Stomach (tissue), 9 donors: ENCODE data around the gene ZBTB8A. TPM values are rescaled to one million over a fixed set of nuclear protein-coding genes. Genes with fewer than 3 reads are reported as not detected.
A peak's percentile ranks its signal among the peaks of the same experiment; 100 is the strongest.

ENCODE experiments used
- DNase-seq, 2 donors: peaks; one replicate each; pipeline versions ENCODE4 v3.0.0 to v3.0.0-alpha.2; 2013 to 2019
- H3K27ac ChIP-seq, 5 donors: fragments of 200-600 bp in 4 of 5; sonication (generic) in 4 of 5; one replicate each; pipeline ENCODE4 v1.5.1; 2013 to 2019; ENCODE audit warnings: mild to moderate bottlenecking in 1 of 5, moderate library complexity in 1 of 5
- H3K27me3 ChIP-seq, 3 donors: fragments of 200-600 bp; sonication (generic); one replicate each; pipeline ENCODE4 v1.5.1; 2017 to 2019; ENCODE audit warnings: mixed run types in 1 of 3
- H3K36me3 ChIP-seq, 4 donors: fragments of 200-600 bp; sonication (generic); 1 replicate in 3 of 4; 2 replicates in 1 of 4; pipeline ENCODE4 v1.5.1; 2016 to 2019
- H3K4me1 ChIP-seq, 4 donors: fragments of 200-600 bp; sonication (generic); one replicate each; pipeline ENCODE4 v1.5.1; 2016 to 2019
- H3K4me3 ChIP-seq, 4 donors: fragments of 200-600 bp; sonication (generic) in 3 of 4; one replicate each; pipeline ENCODE4 v1.5.1; 2016 to 2019; ENCODE audit warnings: mild to moderate bottlenecking in 1 of 4
- H3K9me3 ChIP-seq, 4 donors: fragments of 200-600 bp; sonication (generic); one replicate each; pipeline ENCODE4 v1.5.1; 2016 to 2019
- EP300 ChIP-seq: sonication (generic); formaldehyde crosslinking; IDR thresholded peaks from one replicate; pipeline ENCODE4 v1.6.1; 2017; ENCODE audit warnings: antibody characterized with exemption
- POLR2A ChIP-seq, 4 donors: fragments of 450-650 bp; IDR thresholded peaks; one replicate each; pipeline ENCODE4 v1.6.1; 2016; ENCODE audit warnings: antibody characterized with exemption in 4 of 4, control low read depth in 2 of 4, mild to moderate bottlenecking in 1 of 4, moderate library complexity in 1 of 4
- POLR2AphosphoS5 ChIP-seq, 3 donors: sonication (generic); formaldehyde crosslinking; IDR thresholded peaks; one replicate each; pipeline ENCODE4 v1.6.1; 2016; ENCODE audit warnings: antibody characterized with exemption in 3 of 3
- whole genome bisulfite sequencing, 5 donors: extraction: QIAGEN DNeasy Blood & Tissue Kit in 3 of 5; methylation state at CpG; one replicate each; pipeline versions ENCODE4 v1.1.5 to v1.1.7; 2013 to 2018; 5-methylcytosine and 5-hydroxymethylcytosine counted together
- intact Hi-C: fragments of 100-400 bp; cut with DNase I; formaldehyde crosslinking; loops from one replicate; pipeline ENCODE4 v1.15.1; 2023; ENCODE audit warnings: low total_unique reads
- polyA plus RNA-seq, 3 donors: library from polyadenylated mRNA; stranded (reverse); fragments of 200-250 nt; gene quantifications; one replicate each; pipeline ENCODE4 v1.2.3, GENCODE V29; 2013
- total RNA-seq, 5 donors: library from RNA; depleted of rRNA; stranded (reverse); fragments of >200 nt; gene quantifications; one replicate each; pipeline versions ENCODE4 v1.1.0 to v1.2.3, GENCODE V29; 2014 to 2016
- TF ChIP-seq, protein P1 (sequence below), 7 experiments: fragments of 450-650 bp in 4 of 7; fragments of 200-600 bp in 3 of 7; sonication (generic) in 3 of 7; IDR thresholded peaks; one replicate each; pipeline ENCODE4 v1.5.1; 2016 to 2019; ENCODE audit warnings: antibody characterized with exemption in 7 of 7, control low read depth in 2 of 7, mild to moderate bottlenecking in 1 of 7
- donor health status: healthy with polysubstance abuse.
- donor health status: Bipolar disorder and iron deficiency.
- donor health status: healthy.

Gene ZBTB8A
- total and polyA plus RNA-seq, 8 donors, result 0.58 to 23.9 (median 3.1) TPM

DNA sequence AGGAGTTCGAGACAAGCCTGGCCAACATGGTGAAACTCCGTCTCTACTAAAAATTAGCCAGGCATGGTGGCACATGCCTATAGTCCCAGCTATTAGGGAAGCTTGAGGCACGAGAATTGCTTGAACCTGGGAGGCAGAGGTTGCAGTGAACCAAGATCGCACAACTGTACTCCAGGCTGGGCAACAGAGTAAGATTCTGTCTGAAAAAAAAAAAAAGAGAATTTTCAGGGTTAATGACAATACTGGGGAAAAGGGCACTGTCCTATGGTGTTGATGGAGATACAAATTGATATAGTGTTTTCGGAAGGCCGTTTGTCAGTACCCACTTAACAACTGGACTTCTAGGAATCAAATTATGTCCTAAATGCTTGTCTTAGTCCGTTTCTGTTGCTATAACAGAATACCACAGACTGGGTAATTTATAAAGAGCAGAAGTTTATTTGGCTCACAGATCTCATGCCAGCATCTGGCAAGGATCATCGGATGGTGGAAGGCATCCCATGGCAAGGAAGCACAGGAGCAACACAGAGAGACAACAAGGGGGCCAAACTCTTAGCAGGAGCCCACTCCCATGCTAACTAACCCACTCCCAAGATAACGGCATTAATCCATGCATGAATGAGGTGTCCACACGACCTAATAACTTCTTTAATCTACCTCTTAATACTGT lies 41.3 kb downstream of the ZBTB8A start:
- intact Hi-C loops, result no loop called here
- peak in 1 of 2 donors; percentile 48 for DNase-seq
- H3K9me3 ChIP-seq, result no peaks in the 10 kb centered on the region
- TF ChIP-seq POLR2A (IDR thresholded peaks at IDR 0.05), result no peak
- no peak for TF ChIP-seq EP300
- TF ChIP-seq, protein P1, sequence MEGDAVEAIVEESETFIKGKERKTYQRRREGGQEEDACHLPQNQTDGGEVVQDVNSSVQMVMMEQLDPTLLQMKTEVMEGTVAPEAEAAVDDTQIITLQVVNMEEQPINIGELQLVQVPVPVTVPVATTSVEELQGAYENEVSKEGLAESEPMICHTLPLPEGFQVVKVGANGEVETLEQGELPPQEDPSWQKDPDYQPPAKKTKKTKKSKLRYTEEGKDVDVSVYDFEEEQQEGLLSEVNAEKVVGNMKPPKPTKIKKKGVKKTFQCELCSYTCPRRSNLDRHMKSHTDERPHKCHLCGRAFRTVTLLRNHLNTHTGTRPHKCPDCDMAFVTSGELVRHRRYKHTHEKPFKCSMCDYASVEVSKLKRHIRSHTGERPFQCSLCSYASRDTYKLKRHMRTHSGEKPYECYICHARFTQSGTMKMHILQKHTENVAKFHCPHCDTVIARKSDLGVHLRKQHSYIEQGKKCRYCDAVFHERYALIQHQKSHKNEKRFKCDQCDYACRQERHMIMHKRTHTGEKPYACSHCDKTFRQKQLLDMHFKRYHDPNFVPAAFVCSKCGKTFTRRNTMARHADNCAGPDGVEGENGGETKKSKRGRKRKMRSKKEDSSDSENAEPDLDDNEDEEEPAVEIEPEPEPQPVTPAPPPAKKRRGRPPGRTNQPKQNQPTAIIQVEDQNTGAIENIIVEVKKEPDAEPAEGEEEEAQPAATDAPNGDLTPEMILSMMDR (IDR thresholded peaks at IDR 0.05), result no peak
- TF ChIP-seq POLR2AphosphoS5 (IDR thresholded peaks at IDR 0.05), result no peak
- no peaks in the 10 kb centered on the region for H3K27me3 ChIP-seq
- peaks cover 0 to 10% (median 2%) of the 10 kb centered on the region in 4 donors for H3K36me3 ChIP-seq
- H3K4me1 ChIP-seq, result no peaks in the 10 kb centered on the region
- 74 to 88% (median 85%) methylated on average over 10 of the region's 10 CpGs for WGBS, 5 donors
- H3K27ac ChIP-seq, result no peak overlapping the region
- no peak overlapping the region for H3K4me3 ChIP-seq

GRCh38 chr1:32592943-32593342 lies 53.7 kb downstream of the ZBTB8A start:
- Histone ChIP-seq H3K27me3 (no peaks in the 10 kb centered on the region), H3K9me3 (no peaks in the 10 kb centered on the region), H3K27ac (no peak overlapping the region), H3K4me3 (no peak overlapping the region), H3K36me3 (peaks cover 6 to 67% (median 59%) of the 10 kb centered on the region in 4 donors), H3K4me1 (no peaks in the 10 kb centered on the region)
- intact Hi-C loops, result no loop called here
- TF ChIP-seq, protein P1 (IDR thresholded peaks at IDR 0.05), result no peak
- TF ChIP-seq POLR2AphosphoS5 (IDR thresholded peaks at IDR 0.05), result no peak
- TF ChIP-seq POLR2A (IDR thresholded peaks at IDR 0.05), result no peak
- TF ChIP-seq EP300, result no peak
- DNase-seq, result no peak
- 92 to 96% (median 94%) methylated on average over 9 of the region's 9 CpGs for WGBS, 5 donors

GRCh38 chr1:32600034-32600433 lies 60.8 kb downstream of the ZBTB8A start:
- H3K27me3 ChIP-seq, result no peaks in the 10 kb centered on the region
- intact Hi-C loops, result no loop called here
- no peak for DNase-seq
- H3K4me3 ChIP-seq, result no peak overlapping the region
- H3K4me1 ChIP-seq, result no peaks in the 10 kb centered on the region
- WGBS, 5 donors, result 82 to 95% (median 91%) methylated on average over 2 of the region's 2 CpGs
- TF ChIP-seq POLR2AphosphoS5 (IDR thresholded peaks at IDR 0.05) (no peak), POLR2A (IDR thresholded peaks at IDR 0.05) (no peak), EP300 (no peak)
- TF ChIP-seq, protein P1 (IDR thresholded peaks at IDR 0.05), result no peak
- H3K9me3 ChIP-seq, result no peaks in the 10 kb centered on the region
- H3K27ac ChIP-seq, result no peak overlapping the region
- peaks cover 9 to 73% (median 63%) of the 10 kb centered on the region in 4 donors for H3K36me3 ChIP-seq

GRCh38 chr1:32605711-32606424 lies 66.6 kb downstream of the ZBTB8A start:
- intact Hi-C loops, result no loop called here
- no peaks in the 10 kb centered on the region for H3K9me3 ChIP-seq
- TF ChIP-seq, protein P1 (IDR thresholded peaks at IDR 0.05), result no peak
- no peak for TF ChIP-seq POLR2A (IDR thresholded peaks at IDR 0.05)
- TF ChIP-seq POLR2AphosphoS5 (IDR thresholded peaks at IDR 0.05), result no peak
- TF ChIP-seq EP300, result no peak
- H3K4me3 ChIP-seq, result no peak overlapping the region
- H3K27me3 ChIP-seq, result no peaks in the 10 kb centered on the region
- WGBS, 5 donors, result 92 to 97% (median 94%) methylated on average over 17 of the region's 17 CpGs
- no peak for DNase-seq
- H3K36me3 ChIP-seq, result peaks cover 0 to 34% (median 28%) of the 10 kb centered on the region in 4 donors
- H3K27ac ChIP-seq, result no peak overlapping the region
- H3K4me1 ChIP-seq, result no peaks in the 10 kb centered on the region
